ENCODE results near the gene RBBP5. TPM values are rescaled to one million over a fixed set of nuclear protein-coding genes. Genes with fewer than 3 reads are reported as not detected.

Gene RBBP5
- polyA plus RNA-seq, 3 donors: 15.4 to 23.7 (median 18.8) TPM

GRCh38 chr1:205141236-205142101, 19.7 kb upstream of the RBBP5 start:
- DNase-seq: peak; percentile 73

GRCh38 chr1:205140113-205140512, 18.3 kb upstream of the RBBP5 start:
- DNase-seq: no peak

GRCh38 chr1:205137901-205138300, 16.1 kb upstream of the RBBP5 start:
- no peak for DNase-seq

- DNase-seq: no peak
These were observed 11.5 kb upstream of the RBBP5 start for GRCh38 chr1:205133287-205133686.

GRCh38 chr1:205129447-205130029, 7.8 kb upstream of the RBBP5 start:
- no peak for DNase-seq

- DNase-seq: no peak
These were observed 6.3 kb upstream of the RBBP5 start for GRCh38 chr1:205128050-205128449.

GRCh38 chr1:205127646-205128045, 5.9 kb upstream of the RBBP5 start:
- no peak for DNase-seq

- DNase-seq: no peak
These were observed 2.9 kb upstream of the RBBP5 start for GRCh38 chr1:205124726-205125125.

- no peak for DNase-seq
These were observed 708 bp upstream of the RBBP5 start for GRCh38 chr1:205122489-205122882.

- no peak for DNase-seq
These were observed 3.0 kb downstream of the RBBP5 start for GRCh38 chr1:205118752-205119151.

- no peak for DNase-seq
These were observed 10.4 kb downstream of the RBBP5 start for GRCh38 chr1:205111354-205111753.

- no peak for DNase-seq
These were observed 12.1 kb downstream of the RBBP5 start for GRCh38 chr1:205109711-205110110.

- DNase-seq: no peak
These were observed 12.5 kb downstream of the RBBP5 start for GRCh38 chr1:205109269-205109668.

- DNase-seq: no peak
These were observed 13.3 kb downstream of the RBBP5 start for GRCh38 chr1:205108464-205108863.

GRCh38 chr1:205107327-205107726, 14.5 kb downstream of the RBBP5 start:
- no peak for DNase-seq

GRCh38 chr1:205102404-205102803, 19.4 kb downstream of the RBBP5 start:
- DNase-seq: no peak

GRCh38 chr1:205098242-205098641, 23.5 kb downstream of the RBBP5 start:
- DNase-seq: no peak

GRCh38 chr1:205095422-205095821, 26.4 kb downstream of the RBBP5 start:
- DNase-seq: no peak

- DNase-seq: no peak
These were observed 30.6 kb downstream of the RBBP5 start for GRCh38 chr1:205091043-205091740.

- DNase-seq: no peak
These were observed 33.4 kb downstream of the RBBP5 start for GRCh38 chr1:205088341-205088740.

- DNase-seq: no peak
These were observed 37.4 kb downstream of the RBBP5 start, which contains the start of gene TMEM81 for GRCh38 chr1:205084360-205084759. Gene TMEM81, minus strand, starts transcription at chr1:205084460. Its CDS starts 140 bp downstream, at chr1:205084320.

- no peak for DNase-seq
These were observed 39.3 kb downstream of the RBBP5 start for GRCh38 chr1:205082431-205082830.

GRCh38 chr1:205077934-205078311, 43.9 kb downstream of the RBBP5 start:
- no peak for DNase-seq
